Tibial artery (tissue), 4 donors: ENCODE data around the gene LRCH1.

Source experiments
- DNase-seq, 2 donors: peaks; one replicate each; pipeline ENCODE4 v3.0.0-alpha.2; 2019
- H3K27ac ChIP-seq, 2 donors: fragments of 200-600 bp; sonication (generic) in 1 of 2; 1 replicate in 1 of 2; 2 replicates in 1 of 2; pipeline ENCODE4 v1.5.1; 2018 to 2019; ENCODE audit warnings: mild to moderate bottlenecking in 1 of 2
- H3K27me3 ChIP-seq, 2 donors: fragments of 200-600 bp; sonication (generic) in 1 of 2; one replicate each; pipeline versions ENCODE4 v1.5.1 to v1.6.0; 2016 to 2019
- H3K36me3 ChIP-seq, 3 donors: fragments of 200-600 bp; sonication (generic) in 2 of 3; one replicate each; pipeline ENCODE4 v1.5.1; 2016 to 2019; ENCODE audit warnings: mild to moderate bottlenecking in 2 of 3
- H3K4me1 ChIP-seq, 4 donors: fragments of 200-600 bp; sonication (generic) in 2 of 4; 1 replicate in 3 of 4; 2 replicates in 1 of 4; pipeline ENCODE4 v1.5.1; 2016 to 2019
- H3K4me3 ChIP-seq, 2 donors: fragments of 200-600 bp; sonication (generic) in 1 of 2; 1 replicate in 1 of 2; 2 replicates in 1 of 2; pipeline ENCODE4 v1.5.1; 2018 to 2019; ENCODE audit warnings: mild to moderate bottlenecking in 2 of 2
- H3K9me3 ChIP-seq, 3 donors: fragments of 200-600 bp; sonication (generic) in 1 of 3; one replicate each; pipeline ENCODE4 v1.5.1; 2016 to 2019
- CTCF ChIP-seq, 2 experiments: fragments of 200-600 bp in 1 of 2; fragments of 450-650 bp in 1 of 2; IDR thresholded peaks; one replicate each; pipeline ENCODE4 v1.5.1; 2017 to 2019; ENCODE audit warnings: antibody characterized with exemption in 2 of 2, mild to moderate bottlenecking in 1 of 2, moderate library complexity in 1 of 2
- intact Hi-C: fragments of 100-400 bp; cut with DNase I; formaldehyde crosslinking; loops from one replicate; pipeline ENCODE4 v1.15.0; 2023; ENCODE audit warnings: low total_unique reads

The LRCH1 gene

GRCh38 chr13:46536341-46536740 lies 16.6 kb upstream of the LRCH1 start:
- Histone ChIP-seq H3K27me3 (no peaks in the 10 kb centered on the region), H3K27ac (no peak overlapping the region), H3K4me1 (peaks cover 0 to 2% (median 0%) of the 10 kb centered on the region in 4 donors), H3K36me3 (no peaks in the 10 kb centered on the region), H3K9me3 (no peaks in the 10 kb centered on the region), H3K4me3 (no peak overlapping the region)
- no peak for TF ChIP-seq CTCF (IDR thresholded peaks at IDR 0.05)
- DNase-seq, result no peak
- intact Hi-C loops, result loop anchor here (5.0 kb wide), 1 partner anchor 39 kb away; no protein-coding TSS in a partner anchor

GRCh38 chr13:46539231-46539630 lies 13.7 kb upstream of the LRCH1 start:
- intact Hi-C loops, result loop anchor here (5.0 kb wide), 1 partner anchor 42 kb away; no protein-coding TSS in a partner anchor
- no peak for DNase-seq
- H3K4me1 ChIP-seq, result no peaks in the 10 kb centered on the region

GRCh38 chr13:46541210-46541609 lies 11.8 kb upstream of the LRCH1 start:
- no peaks in the 10 kb centered on the region for H3K27me3 ChIP-seq
- no peak overlapping the region for H3K27ac ChIP-seq
- no peaks in the 10 kb centered on the region for H3K36me3 ChIP-seq
- no peak overlapping the region for H3K4me3 ChIP-seq
- no peak for DNase-seq
- intact Hi-C loops, result no loop called here
- H3K9me3 ChIP-seq, result no peaks in the 10 kb centered on the region
- H3K4me1 ChIP-seq, result no peaks in the 10 kb centered on the region
- no peak for TF ChIP-seq CTCF (IDR thresholded peaks at IDR 0.05)

More at GRCh38 chr13:46539231-46539630, 13.7 kb upstream of the LRCH1 start:
- no peak overlapping the region for H3K27ac ChIP-seq
- TF ChIP-seq CTCF (IDR thresholded peaks at IDR 0.05), result no peak
- no peak overlapping the region for H3K4me3 ChIP-seq
- H3K9me3 ChIP-seq, result no peaks in the 10 kb centered on the region
- H3K36me3 ChIP-seq, result no peaks in the 10 kb centered on the region
- H3K27me3 ChIP-seq, result no peaks in the 10 kb centered on the region

GRCh38 chr13:46542833-46543232 lies 10.1 kb upstream of the LRCH1 start:
- H3K36me3 ChIP-seq, result no peaks in the 10 kb centered on the region
- no peak overlapping the region for H3K27ac ChIP-seq
- intact Hi-C loops, result no loop called here
- TF ChIP-seq CTCF (IDR thresholded peaks at IDR 0.05), result no peak
- no peaks in the 10 kb centered on the region for H3K4me1 ChIP-seq
- H3K27me3 ChIP-seq, result no peaks in the 10 kb centered on the region
- no peak overlapping the region for H3K4me3 ChIP-seq
- H3K9me3 ChIP-seq, result no peaks in the 10 kb centered on the region
- DNase-seq, result no peak

GRCh38 chr13:46543287-46543686 lies 9.7 kb upstream of the LRCH1 start:
- intact Hi-C loops, result no loop called here
- no peak for DNase-seq
- Histone ChIP-seq H3K27me3 (no peaks in the 10 kb centered on the region), H3K36me3 (no peaks in the 10 kb centered on the region), H3K27ac (no peak overlapping the region), H3K4me3 (no peak overlapping the region), H3K9me3 (no peaks in the 10 kb centered on the region), H3K4me1 (no peaks in the 10 kb centered on the region)
- TF ChIP-seq CTCF (IDR thresholded peaks at IDR 0.05), result no peak

- intact Hi-C loops, result no loop called here
- Histone ChIP-seq H3K36me3 (no peaks in the 10 kb centered on the region), H3K9me3 (no peaks in the 10 kb centered on the region), H3K27ac (no peak overlapping the region), H3K4me1 (no peaks in the 10 kb centered on the region), H3K27me3 (no peaks in the 10 kb centered on the region), H3K4me3 (no peak overlapping the region)
- DNase-seq, result no peak
- TF ChIP-seq CTCF (IDR thresholded peaks at IDR 0.05), result no peak
Observed at GRCh38 chr13:46544208-46544607, 8.8 kb upstream of the LRCH1 start.
